K562 (cell line): ENCODE results near the gene DAB1. TPM values are rescaled to one million over a fixed set of nuclear protein-coding genes. Genes with fewer than 3 reads are reported as not detected.

Source experiments
- ATAC-seq: fragments of 200-7000 bp; cut with Tn5 transposase; 3 replicates; pipeline ENCODE4 v1.9.1; 2020; ENCODE audit warnings: moderate library complexity
- BruUV-seq: library from RNA; stranded (reverse); fragments of 400-500 nt; replicated peaks from 2 replicates; lab custom pipeline; 2021; lab: Mats Ljungman, UMichigan
- CTCF ChIA-PET: fragments of 300-600 bp; formaldehyde crosslinking; extraction: SDS; loops from one replicate; lab custom pipeline; 2021; ENCODE audit warnings: low intra/inter-chr PET ratio; lab: Yijun Ruan, JAX
- POLR2A ChIA-PET: fragments of 300-600, 350-650 bp; sonication (Branson Sonifier 250); formaldehyde crosslinking; extraction: SDS; loops from one replicate; lab custom pipeline; 2021; ENCODE audit warnings: antibody characterized with exemption, inconsistent platforms; lab: Yijun Ruan, JAX
- DNase-seq, 4 experiments: peaks; one replicate each; pipeline versions ENCODE4 v3.0.0 to v3.0.0-alpha.2; 2011 to 2018; ENCODE audit warnings: low spot score in 3 of 4, mixed read lengths in 3 of 4; ENCODE audit errors: extremely low read depth in 1 of 4
- FAIRE-seq: peaks from 2 replicates; lab custom pipeline; 2011; peaks lifted over from hg19 to GRCh38; lab: Jason Lieb, UNC
- H2AFZ ChIP-seq: 2 replicates; pipeline ENCODE4 v1.6.0; 2011; ENCODE audit warnings: low read depth, low read length, control low read depth, inconsistent platforms
- H3K27ac ChIP-seq: fragments of 200-600 bp; 3 replicates; pipeline ENCODE4 v1.8.0; 2011; ENCODE audit warnings: low read depth, mild to moderate bottlenecking, control low read depth, inconsistent platforms, low read length, moderate library complexity, mixed read lengths; ENCODE audit errors: extremely low read depth
- H3K27me3 ChIP-seq, 2 experiments: fragments of 300-600 bp in 1 of 2; 2 replicates in 1 of 2; 3 replicates in 1 of 2; pipeline versions ENCODE4 v1.6.0 to v1.8.0; 2011; ENCODE audit warnings: inconsistent platforms in 2 of 2, low read length in 2 of 2, mild to moderate bottlenecking in 1 of 2, mixed read lengths in 1 of 2, moderate library complexity in 1 of 2; ENCODE audit not compliant: control insufficient read depth in 2 of 2, insufficient read depth in 2 of 2
- H3K36me3 ChIP-seq: fragments of 300-600 bp; 3 replicates; pipeline ENCODE4 v1.8.0; 2011; ENCODE audit warnings: mild to moderate bottlenecking, low read length, inconsistent platforms; ENCODE audit not compliant: control insufficient read depth, insufficient read depth
- H3K4me1 ChIP-seq, 2 experiments: fragments of 200-600 bp in 1 of 2; replicated peaks in 1 of 2; 2 replicates in 1 of 2; 3 replicates in 1 of 2; pipeline versions ENCODE4 v1.5.1 to v1.8.0; 2011; ENCODE audit warnings: inconsistent platforms in 2 of 2, low read length in 2 of 2, mild to moderate bottlenecking in 1 of 2, mixed read lengths in 1 of 2, moderate library complexity in 1 of 2; ENCODE audit not compliant: control insufficient read depth in 2 of 2, insufficient read depth in 2 of 2
- H3K4me2 ChIP-seq: 2 replicates; pipeline ENCODE4 v1.6.1; 2011; ENCODE audit warnings: low read length, control low read depth, inconsistent platforms, mixed read lengths; ENCODE audit not compliant: insufficient read depth
- H3K4me3 ChIP-seq: fragments of 200-600 bp; sonication (generic), shearing (Covaris generic); 2 replicates; pipeline ENCODE4 v1.5.1; 2016; ENCODE audit warnings: control low read depth, inconsistent platforms
- H3K79me2 ChIP-seq: fragments of 200-600 bp; 3 replicates; pipeline ENCODE4 v1.8.0; 2011; ENCODE audit warnings: low read length, inconsistent platforms; ENCODE audit not compliant: control insufficient read depth, insufficient read depth
- H3K9ac ChIP-seq, 2 experiments: 2 replicates each; pipeline versions ENCODE4 v1.6.0 to v1.6.1; 2011; ENCODE audit warnings: low read depth in 2 of 2, low read length in 2 of 2, control low read depth in 1 of 2, inconsistent platforms in 1 of 2, mild to moderate bottlenecking in 1 of 2, mixed read lengths in 1 of 2; ENCODE audit not compliant: insufficient read depth in 1 of 2
- H3K9me1 ChIP-seq: one replicate; pipeline ENCODE4 v1.6.0; 2011; ENCODE audit warnings: inconsistent platforms, mild to moderate bottlenecking, low read length, moderate library complexity; ENCODE audit not compliant: control insufficient read depth, insufficient read depth
- H3K9me3 ChIP-seq: replicated peaks from 2 replicates; pipeline ENCODE4 v1.5.1; 2011; ENCODE audit warnings: low read depth, low read length, inconsistent platforms; ENCODE audit not compliant: control insufficient read depth, insufficient read depth
- H4K20me1 ChIP-seq: replicated peaks from 2 replicates; pipeline ENCODE4 v1.6.1; 2011; ENCODE audit warnings: low read length, inconsistent platforms, mixed read lengths; ENCODE audit not compliant: control insufficient read depth, insufficient read depth
- BCOR ChIP-seq: fragments of 450-650 bp; IDR thresholded peaks from 2 replicates; pipeline ENCODE4 v1.6.1; 2016
- CTBP1 ChIP-seq: fragments of 450-650 bp; IDR thresholded peaks from 2 replicates; pipeline ENCODE4 v1.6.1; 2016; ENCODE audit warnings: borderline replicate concordance
- HIVEP1 ChIP-seq: fragments of 250-450 bp; sonication (Bioruptor Pico); IDR thresholded peaks from 2 replicates; pipeline ENCODE4 v1.4.0; 2020; ENCODE audit warnings: mild to moderate bottlenecking
- HNRNPLL ChIP-seq: fragments of 200-400 bp; formaldehyde crosslinking; IDR thresholded peaks from 2 replicates; pipeline ENCODE4 v1.6.1; 2017; ENCODE audit warnings: low read length, low read depth, mild to moderate bottlenecking; ENCODE audit not compliant: poor library complexity, severe bottlenecking
- HOXB6 ChIP-seq: fragments of 250-450 bp; sonication (Bioruptor Pico); IDR thresholded peaks from 2 replicates; pipeline ENCODE4 v1.5.1; 2022; ENCODE audit warnings: mild to moderate bottlenecking, borderline replicate concordance
- LEF1 ChIP-seq: fragments of 450-650 bp; IDR thresholded peaks from 2 replicates; pipeline ENCODE4 v1.6.1; 2016; ENCODE audit warnings: mild to moderate bottlenecking
- MECOM ChIP-seq: fragments of 250-450 bp; sonication (Bioruptor Pico); IDR thresholded peaks from 2 replicates; pipeline ENCODE4 v1.8.0; 2022; ENCODE audit warnings: inconsistent platforms
- MEF2A ChIP-seq: IDR thresholded peaks from 2 replicates; pipeline ENCODE4 v1.6.1; 2011; ENCODE audit warnings: low read depth, mild to moderate bottlenecking, low read length, moderate library complexity; ENCODE audit not compliant: control insufficient read depth
- MTF1 ChIP-seq: fragments of 250-450 bp; sonication (Bioruptor Pico); IDR thresholded peaks from 2 replicates; pipeline ENCODE4 v1.9.0; 2021; ENCODE audit warnings: moderate library complexity, mild to moderate bottlenecking, inconsistent platforms, borderline replicate concordance
- TARDBP ChIP-seq: fragments of 450-650 bp; IDR thresholded peaks from 2 replicates; pipeline ENCODE4 v1.6.1; 2016
- TGIF2 ChIP-seq: sonication (generic); formaldehyde crosslinking; IDR thresholded peaks from 2 replicates; pipeline ENCODE4 v1.8.1; 2022; ENCODE audit warnings: mild to moderate bottlenecking, missing genetic modification reagents, moderate library complexity
- THRB ChIP-seq: fragments of 450-650 bp; formaldehyde crosslinking; conservative IDR thresholded peaks from 2 replicates; pipeline ENCODE4 v1.4.0; 2022; ENCODE audit warnings: mild to moderate bottlenecking, missing genetic modification characterization
- XRCC4 ChIP-seq: IDR thresholded peaks from one replicate; pipeline ENCODE4 v1.6.1; 2011; ENCODE audit not compliant: insufficient read depth, insufficient read length; ENCODE audit errors: extremely low read depth
- YY1 ChIP-seq, 3 experiments: IDR thresholded peaks; 2 replicates each; pipeline ENCODE4 v1.6.1; 2011; ENCODE audit warnings: low read length in 2 of 3, mild to moderate bottlenecking in 2 of 3, moderate library complexity in 2 of 3, borderline replicate concordance in 1 of 3, control low read depth in 1 of 3, low read depth in 1 of 3; ENCODE audit not compliant: insufficient read depth in 3 of 3, insufficient replicate concordance in 2 of 3, control insufficient read depth in 1 of 3, insufficient read length in 1 of 3; ENCODE audit errors: extremely low read depth in 1 of 3
- ZNF282 ChIP-seq: sonication (generic); formaldehyde crosslinking; IDR thresholded peaks from 2 replicates; pipeline ENCODE4 v1.8.1; 2023; ENCODE audit warnings: missing genetic modification reagents
- ZNF584 ChIP-seq: fragments of 200-800 bp; sonication (Bioruptor generic); IDR thresholded peaks from 2 replicates; pipeline ENCODE4 v1.6.1; 2016; ENCODE audit warnings: low read depth, mild to moderate bottlenecking, missing genetic modification characterization, missing compliant biosample characterization
- ZNF830 ChIP-seq: fragments of 250-450 bp; sonication (Bioruptor Pico); IDR thresholded peaks from 2 replicates; pipeline ENCODE4 v1.5.0; 2021; ENCODE audit warnings: mild to moderate bottlenecking
- WGBS: fragments of 100-300 bp; shearing (Covaris generic); methylation state at CpG from one replicate; pipeline ENCODE4 v1.1.6; 2016; ENCODE audit warnings: low coverage, mixed read lengths; ENCODE audit not compliant: insufficient coverage; ENCODE audit errors: missing lambda C conversion rate; 5-methylcytosine and 5-hydroxymethylcytosine counted together
- in situ Hi-C: fragments of 300-500 bp; cut with MboI; formaldehyde crosslinking; loops from 4 replicates; pipeline ENCODE4 v1.15.0; 2018; ENCODE audit warnings: inconsistent platforms, mixed read lengths
- intact Hi-C: fragments of 100-400 bp; cut with micrococcal nuclease; formaldehyde crosslinking; loops from 2 replicates; pipeline ENCODE4 v1.14.2; 2022
- polyA plus RNA-seq, 8 experiments: library from polyadenylated mRNA; depleted of rRNA in 4 of 8; stranded (reverse) in 5 of 8; unstranded in 3 of 8; fragments of >200 nt; fragmentation: Nextera tagmentation in 2 of 8; fragmentation: Illumina TruSeq in 1 of 8; extraction: Ambion mirVana in 2 of 8; extraction: Trizol in 1 of 8; gene quantifications; 2 replicates each; pipeline versions ENCODE4 v1.2.1 to v1.2.3, GENCODE V29; 2011 to 2014; ENCODE audit warnings: inconsistent platforms in 1 of 8, missing spikeins in 1 of 8
- total RNA-seq, 7 experiments: library from RNA; depleted of rRNA in 6 of 7; stranded (reverse); fragments of >200 nt in 6 of 7; fragmentation: Illumina TruSeq in 2 of 7; extraction: Trizol in 2 of 7; gene quantifications; 2 replicates each; pipeline versions ENCODE4 v1.2.1 to v1.2.3, GENCODE V29; 2011 to 2021; ENCODE audit warnings: low replicate concordance in 1 of 7
- TF ChIP-seq, protein P1 (sequence below): fragments of 450-650 bp; IDR thresholded peaks from 2 replicates; pipeline ENCODE4 v1.6.1; 2018; ENCODE audit warnings: mild to moderate bottlenecking, low read depth; ENCODE audit not compliant: partially characterized antibody

Gene DAB1
- total and polyA plus RNA-seq, 9 of the 15 experiments (the other 6 are each of a cell fraction or from before 2014, with no cell fraction given) = not detected

DNA sequence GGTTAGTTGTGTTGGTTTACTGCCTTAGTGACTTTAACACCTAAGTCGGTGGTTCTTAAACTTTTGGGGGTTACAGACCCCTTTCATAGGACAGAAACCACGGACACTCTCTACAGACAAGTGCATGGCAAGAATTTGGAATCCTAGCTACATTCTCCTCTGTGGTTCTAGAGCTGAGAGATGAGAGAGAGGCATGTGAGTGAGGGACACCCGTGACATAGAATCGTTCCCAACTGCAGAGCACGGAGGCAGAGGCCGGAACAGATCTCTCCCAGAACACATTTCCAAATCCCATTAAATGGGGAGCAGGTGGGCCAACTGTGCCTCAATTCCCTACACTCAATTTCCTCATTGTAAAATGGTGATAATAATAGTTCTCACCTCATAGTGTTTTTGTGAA is 60.7 kb downstream of the DAB1 start:
- Histone ChIP-seq H3K4me3 (no peak overlapping the region), H3K9me1 (no peaks in the 10 kb centered on the region), H3K4me1 (no peaks in the 10 kb centered on the region), H3K27ac (no peak overlapping the region), H3K9ac (no peak overlapping the region), H3K4me2 (no peak overlapping the region), H3K79me2 (no peaks in the 10 kb centered on the region), H4K20me1 (no peaks in the 10 kb centered on the region), H3K9me3 (no peaks in the 10 kb centered on the region), H2AFZ (no peak overlapping the region), H3K36me3 (no peaks in the 10 kb centered on the region), H3K27me3 (no peaks in the 10 kb centered on the region)
- BruUV-seq = no TSS peak
- POLR2A ChIA-PET = interaction anchor here (0.7 to 1.0 kb wide), 2 partner anchors 10 to 161 kb away, joined by 3 read pairs; no protein-coding TSS in a partner anchor
- intact Hi-C loops (no loop called here), in situ Hi-C loops (no loop called here)
- WGBS = under 1% methylated on average over 6 of the region's 6 CpGs
- CTCF ChIA-PET = interaction anchor here (0.6 kb wide), 1 partner anchor 187 kb away, joined by 3 read pairs; no protein-coding TSS in a partner anchor
- DNase-seq = no peak
- no peak for ATAC-seq
- no peak for FAIRE-seq
- TF ChIP-seq ZNF282 = no peak
- TF ChIP-seq MECOM (CRISPR knock-in tag) = no peak
- TF ChIP-seq ZNF830 (CRISPR knock-in tag) = no peak
- no peak for TF ChIP-seq THRB (CRISPR knock-in tag)
- no peak for TF ChIP-seq BCOR
- TF ChIP-seq HIVEP1 (CRISPR knock-in tag) = no peak
- TF ChIP-seq MEF2A = no peak
- no peak for TF ChIP-seq MTF1 (CRISPR knock-in tag)
- TF ChIP-seq HOXB6 (CRISPR knock-in tag) = no peak
- no peak for TF ChIP-seq TARDBP
- no peak for TF ChIP-seq CTBP1
- TF ChIP-seq, protein P1, sequence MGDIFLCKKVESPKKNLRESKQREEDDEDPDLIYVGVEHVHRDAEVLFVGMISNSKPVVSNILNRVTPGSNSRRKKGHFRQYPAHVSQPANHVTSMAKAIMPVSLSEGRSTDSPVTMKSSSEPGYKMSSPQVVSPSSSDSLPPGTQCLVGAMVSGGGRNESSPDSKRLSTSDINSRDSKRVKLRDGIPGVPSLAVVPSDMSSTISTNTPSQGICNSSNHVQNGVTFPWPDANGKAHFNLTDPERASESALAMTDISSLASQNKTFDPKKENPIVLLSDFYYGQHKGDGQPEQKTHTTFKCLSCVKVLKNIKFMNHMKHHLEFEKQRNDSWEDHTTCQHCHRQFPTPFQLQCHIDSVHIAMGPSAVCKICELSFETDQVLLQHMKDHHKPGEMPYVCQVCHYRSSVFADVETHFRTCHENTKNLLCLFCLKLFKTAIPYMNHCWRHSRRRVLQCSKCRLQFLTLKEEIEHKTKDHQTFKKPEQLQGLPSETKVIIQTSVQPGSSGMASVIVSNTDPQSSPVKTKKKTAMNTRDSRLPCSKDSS = no peak
- no peak for TF ChIP-seq HNRNPLL
- no peak for TF ChIP-seq ZNF584 (CRISPR knock-in tag)
- no peak for TF ChIP-seq TGIF2 (CRISPR knock-in tag)
- TF ChIP-seq LEF1 = no peak
- TF ChIP-seq YY1 (IDR thresholded peaks at IDR 0.05; ENCODE audit: borderline replicate concordance in 1 of 3, control insufficient read depth in 1 of 3, extremely low read depth in 1 of 3, insufficient read depth in 3 of 3, insufficient read length in 1 of 3, insufficient replicate concordance in 2 of 3, low read depth in 1 of 3, low read length in 2 of 3) = no peak
- TF ChIP-seq XRCC4 = no peak
